Muscle layer of colon (tissue), 2 donors: Measurements from ENCODE around the gene C4BPB.

Source experiments
- H3K27ac ChIP-seq: one replicate; pipeline ENCODE4 v1.7.0; 2013; ENCODE audit warnings: low read depth, mild to moderate bottlenecking, low read length, moderate library complexity
- H3K27me3 ChIP-seq, 2 donors: one replicate each; pipeline ENCODE4 v1.7.0; 2013; ENCODE audit warnings: low read length in 2 of 2, mild to moderate bottlenecking in 2 of 2; ENCODE audit not compliant: insufficient read depth in 2 of 2, control insufficient read depth in 1 of 2
- H3K36me3 ChIP-seq: one replicate; pipeline ENCODE4 v1.7.0; 2013; ENCODE audit warnings: mild to moderate bottlenecking, low read length; ENCODE audit not compliant: insufficient read depth
- H3K4me1 ChIP-seq: one replicate; pipeline ENCODE4 v1.7.0; 2013; ENCODE audit warnings: mild to moderate bottlenecking, low read length; ENCODE audit not compliant: insufficient read depth
- H3K4me3 ChIP-seq, 2 donors: one replicate each; pipeline ENCODE4 v1.7.0; 2013; ENCODE audit warnings: low read length in 2 of 2, low read depth in 1 of 2, mild to moderate bottlenecking in 1 of 2, moderate library complexity in 1 of 2
- H3K9ac ChIP-seq: one replicate; pipeline ENCODE4 v1.7.0; 2013; ENCODE audit warnings: low read length
- H3K9me3 ChIP-seq: one replicate; pipeline ENCODE4 v1.7.0; 2013; ENCODE audit warnings: mild to moderate bottlenecking, low read length
- donor health status: abdominal sarcoma.
- donor health status: Adenocarcinoma of cecum.

C4BPB gene

DNA sequence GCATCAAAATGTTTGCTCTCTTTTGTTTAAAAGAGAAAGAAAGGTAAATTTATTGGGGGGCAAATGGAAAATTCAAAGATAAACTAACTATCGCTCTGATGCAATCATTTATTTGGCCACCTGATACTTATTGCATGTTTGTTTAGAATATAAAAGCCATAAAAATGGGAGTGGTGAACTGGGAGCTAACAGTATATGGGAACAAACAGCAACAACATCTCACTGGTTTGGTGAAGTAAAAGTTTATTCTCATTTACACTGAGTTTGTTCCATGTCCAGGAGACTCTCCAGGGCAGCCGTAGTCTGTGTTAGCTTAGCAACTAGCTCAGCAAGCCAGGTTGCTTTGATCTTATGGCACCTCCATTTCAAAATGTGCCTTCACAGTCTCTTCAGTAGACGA lies 35.7 kb downstream of the C4BPB start:
- Histone ChIP-seq H3K4me3 (no peak overlapping the region), H3K36me3 (no peaks in the 10 kb centered on the region), H3K27ac (no peak overlapping the region), H3K9me3 (peaks cover 4% of the 10 kb centered on the region), H3K9ac (no peak overlapping the region), H3K4me1 (no peaks in the 10 kb centered on the region), H3K27me3 (no peaks in the 10 kb centered on the region)

DNA sequence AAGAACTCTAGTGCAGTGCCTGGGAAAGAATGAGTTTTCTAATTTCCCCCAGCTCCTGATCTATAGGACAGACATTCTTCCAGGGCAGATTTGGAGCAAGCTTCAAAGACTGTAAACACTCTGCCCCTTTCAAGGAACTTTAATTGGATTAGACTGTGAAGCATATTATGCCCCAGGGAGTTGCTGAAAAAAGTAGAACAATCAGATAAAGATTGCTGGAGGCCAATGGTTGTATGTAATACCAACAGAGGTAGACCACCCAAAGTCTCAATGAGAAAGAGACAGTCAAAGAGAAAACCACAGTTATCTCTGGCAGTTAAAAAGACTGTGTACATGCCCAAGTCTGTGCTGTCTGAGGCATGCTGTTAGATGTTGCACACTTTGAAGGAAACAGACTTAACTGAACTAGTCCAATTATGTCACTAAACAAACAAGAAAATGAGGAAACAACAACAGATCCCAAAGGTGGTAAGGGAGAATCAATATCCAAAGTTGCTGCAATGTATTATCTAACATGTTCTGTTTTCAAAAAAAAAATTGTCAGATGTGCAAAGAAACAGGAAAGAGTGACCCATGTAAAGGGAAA lies 39.8 kb downstream of the C4BPB start:
- Histone ChIP-seq H3K9me3 (peaks cover 10% of the 10 kb centered on the region), H3K4me3 (no peak overlapping the region), H3K9ac (no peak overlapping the region), H3K4me1 (no peaks in the 10 kb centered on the region), H3K27me3 (no peaks in the 10 kb centered on the region), H3K36me3 (no peaks in the 10 kb centered on the region), H3K27ac (no peak overlapping the region)

DNA sequence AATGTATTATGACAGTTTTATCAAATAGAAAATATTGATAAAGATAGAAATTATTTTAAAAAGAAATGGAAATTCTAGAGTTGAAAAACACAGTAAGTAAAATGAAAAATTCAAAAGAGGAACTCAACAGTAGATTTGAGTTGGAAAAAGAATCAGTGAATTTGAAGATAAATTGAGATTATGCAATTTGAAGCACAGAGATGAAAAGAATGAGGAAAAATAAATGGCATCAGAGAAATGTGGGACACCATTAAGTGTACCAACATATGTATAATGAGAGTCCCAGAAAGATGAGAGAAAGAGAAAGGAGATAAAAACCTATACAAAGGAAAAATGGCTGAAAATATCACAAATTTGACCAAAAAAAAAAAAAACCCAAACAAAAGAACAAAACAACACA lies 40.4 kb downstream of the C4BPB start:
- H3K27me3 ChIP-seq: no peaks in the 10 kb centered on the region
- H3K27ac ChIP-seq: no peak overlapping the region
- no peak overlapping the region for H3K9ac ChIP-seq
- H3K4me1 ChIP-seq: no peaks in the 10 kb centered on the region
- no peak overlapping the region for H3K4me3 ChIP-seq
- H3K9me3 ChIP-seq: peaks cover 10% of the 10 kb centered on the region
- no peaks in the 10 kb centered on the region for H3K36me3 ChIP-seq

DNA sequence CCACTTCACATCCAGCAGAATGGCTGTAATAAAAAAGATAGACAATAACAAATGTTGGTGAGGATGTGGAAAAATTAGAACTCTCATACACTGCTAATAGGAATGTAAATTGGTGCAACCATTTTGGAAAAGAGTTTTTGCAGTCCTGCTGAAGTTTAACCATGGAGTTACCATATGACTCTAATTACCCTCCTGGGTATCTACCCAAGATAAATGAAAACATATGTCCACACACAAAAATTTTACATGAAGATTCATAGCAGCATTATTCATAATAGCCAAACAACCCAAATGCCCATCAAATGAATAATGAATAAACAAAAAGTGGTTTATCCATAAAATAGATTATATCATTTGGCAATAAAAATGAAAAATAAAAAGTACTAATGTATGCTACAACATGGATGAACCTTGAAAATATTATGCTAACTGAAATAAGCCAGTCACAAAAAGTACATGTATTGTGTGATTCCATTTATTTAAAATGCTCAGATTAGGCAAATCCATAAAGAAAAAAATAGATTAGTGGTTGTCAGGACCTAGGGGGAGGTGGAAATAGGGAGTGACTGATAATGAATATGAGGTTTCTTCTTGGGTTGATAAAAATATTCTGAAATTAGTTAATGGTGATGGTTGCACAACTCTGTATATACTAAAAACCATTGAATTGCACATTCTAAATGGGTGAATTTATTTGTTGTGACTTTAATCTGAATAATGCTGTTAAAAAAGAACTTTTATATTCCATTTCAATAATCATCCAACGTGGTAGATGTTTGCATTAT lies 41.8 kb downstream of the C4BPB start:
- H3K9ac ChIP-seq: no peak overlapping the region
- H3K4me1 ChIP-seq: no peaks in the 10 kb centered on the region
- no peak overlapping the region for H3K4me3 ChIP-seq
- no peaks in the 10 kb centered on the region for H3K36me3 ChIP-seq
- H3K9me3 ChIP-seq: peaks cover 10% of the 10 kb centered on the region
- no peaks in the 10 kb centered on the region for H3K27me3 ChIP-seq
- H3K27ac ChIP-seq: no peak overlapping the region

DNA sequence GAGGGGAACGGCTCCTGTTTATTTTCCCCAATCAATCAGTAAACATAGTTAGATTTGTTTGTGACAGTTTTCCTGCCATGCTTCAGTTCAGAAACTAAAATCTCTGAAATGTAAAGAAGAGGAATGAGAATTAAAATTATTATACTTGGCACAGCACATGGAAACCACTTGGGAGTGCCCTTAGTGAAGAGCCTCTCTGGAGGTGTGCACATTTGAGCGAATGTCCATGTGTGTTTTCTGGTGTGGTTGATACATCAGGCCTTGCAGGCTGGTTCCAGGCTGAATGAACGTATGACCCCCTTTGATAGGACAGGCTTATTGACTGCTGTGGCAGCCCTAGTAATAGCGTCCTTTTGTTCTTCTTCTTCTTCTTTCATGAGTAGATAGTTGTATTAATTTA lies 42.5 kb downstream of the C4BPB start:
- H3K4me1 ChIP-seq: no peaks in the 10 kb centered on the region
- H3K9ac ChIP-seq: no peak overlapping the region
- peaks cover 10% of the 10 kb centered on the region for H3K9me3 ChIP-seq
- no peaks in the 10 kb centered on the region for H3K36me3 ChIP-seq
- H3K4me3 ChIP-seq: no peak overlapping the region
- no peak overlapping the region for H3K27ac ChIP-seq
- H3K27me3 ChIP-seq: no peaks in the 10 kb centered on the region

DNA sequence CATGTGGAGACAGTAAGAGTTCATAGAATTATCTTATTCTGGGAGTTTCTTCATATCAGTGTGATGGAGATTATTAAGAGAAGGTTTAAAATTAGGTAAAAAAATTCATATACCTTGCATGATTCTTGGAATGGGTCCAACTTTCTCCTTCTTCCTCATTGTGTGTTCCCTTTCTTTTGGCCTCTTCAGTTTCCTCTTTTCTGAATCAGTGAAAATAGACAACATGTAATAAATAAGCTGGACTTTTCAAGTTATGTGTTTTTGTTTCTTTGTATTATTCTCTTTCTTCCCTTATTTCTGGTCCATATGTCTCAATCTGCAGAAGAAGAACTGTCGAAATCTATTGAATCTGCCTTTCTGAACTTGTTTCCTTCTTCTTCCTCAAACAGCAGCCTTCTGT lies 45.9 kb downstream of the C4BPB start:
- H3K27me3 ChIP-seq: no peaks in the 10 kb centered on the region
- H3K4me3 ChIP-seq: no peak overlapping the region
- no peaks in the 10 kb centered on the region for H3K4me1 ChIP-seq
- H3K9me3 ChIP-seq: peaks cover 6% of the 10 kb centered on the region
- no peak overlapping the region for H3K27ac ChIP-seq
- no peak overlapping the region for H3K9ac ChIP-seq
- no peaks in the 10 kb centered on the region for H3K36me3 ChIP-seq

DNA sequence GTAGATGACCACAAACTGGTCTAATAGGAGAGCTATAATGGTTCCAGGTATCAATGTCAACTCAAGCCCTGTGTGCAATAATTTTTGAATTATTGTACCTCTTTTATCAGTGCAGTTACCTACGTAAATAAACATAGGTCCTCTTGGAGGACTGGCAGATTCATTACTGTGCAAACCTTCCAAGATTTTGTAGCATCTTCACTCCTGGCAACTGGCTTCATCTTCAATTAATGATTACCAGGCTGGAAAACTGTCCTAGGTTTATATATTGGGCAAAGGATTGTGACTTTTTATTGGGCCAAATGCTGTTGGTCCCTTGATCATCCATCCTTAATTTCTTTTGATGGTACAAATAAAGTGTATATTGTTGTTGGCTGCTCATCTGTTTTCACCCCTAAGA lies 51.0 kb downstream of the C4BPB start:
- no peak overlapping the region for H3K4me3 ChIP-seq
- H3K4me1 ChIP-seq: no peaks in the 10 kb centered on the region
- no peak overlapping the region for H3K27ac ChIP-seq
- H3K36me3 ChIP-seq: no peaks in the 10 kb centered on the region
- no peaks in the 10 kb centered on the region for H3K27me3 ChIP-seq
- H3K9me3 ChIP-seq: no peaks in the 10 kb centered on the region
- H3K9ac ChIP-seq: no peak overlapping the region

DNA sequence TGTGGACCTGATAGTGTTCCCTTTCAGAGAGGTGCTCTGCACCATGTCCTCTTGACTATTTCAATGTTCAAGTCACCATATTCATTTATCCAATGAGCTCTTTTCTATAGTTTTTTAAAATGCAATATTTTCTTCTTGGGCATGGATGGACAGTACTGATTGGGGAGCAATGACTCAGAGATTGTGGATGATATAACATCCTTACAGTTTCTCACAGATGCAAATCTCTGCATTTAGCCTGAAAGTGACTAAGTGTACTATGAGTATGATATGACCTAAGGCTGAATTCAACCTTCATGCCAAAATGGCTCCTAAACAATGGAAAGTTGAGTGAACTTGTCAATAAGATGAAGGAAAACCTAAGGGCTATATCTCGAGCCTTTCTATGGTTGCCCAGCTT lies 51.9 kb downstream of the C4BPB start:
- Histone ChIP-seq H3K27me3 (no peaks in the 10 kb centered on the region), H3K4me1 (no peaks in the 10 kb centered on the region), H3K9ac (no peak overlapping the region), H3K4me3 (no peak overlapping the region), H3K27ac (no peak overlapping the region), H3K9me3 (no peaks in the 10 kb centered on the region), H3K36me3 (no peaks in the 10 kb centered on the region)

DNA sequence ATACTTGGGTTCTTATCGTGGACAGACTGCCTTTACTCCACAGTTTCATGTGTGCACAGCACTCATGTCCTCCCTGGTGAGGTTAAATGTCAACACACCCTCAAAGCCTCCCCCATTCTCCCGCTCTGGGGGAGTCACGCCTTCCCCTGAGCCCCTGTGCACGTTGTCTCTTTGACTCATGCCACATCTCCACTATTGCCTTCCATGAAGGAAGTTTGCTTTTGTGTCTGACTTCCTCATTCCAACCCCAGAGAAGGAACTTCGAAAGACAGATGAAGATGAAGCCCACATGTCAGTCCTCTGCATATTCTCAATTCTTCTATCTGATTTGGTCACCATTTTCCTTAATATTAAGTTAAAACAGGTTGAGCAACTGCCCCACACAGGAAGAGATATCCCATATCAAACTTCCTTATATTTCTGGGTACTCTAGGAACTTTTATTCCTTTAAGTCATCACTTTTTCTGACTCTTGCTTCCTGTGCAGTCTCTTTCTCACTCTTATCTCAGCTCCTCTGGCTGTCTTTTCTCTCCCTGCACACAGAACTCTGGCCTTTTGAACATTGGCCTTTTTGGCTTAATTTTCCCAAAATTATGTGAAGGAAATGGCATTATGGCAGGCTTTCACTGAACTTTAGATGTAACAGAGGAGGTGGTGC lies 56.9 kb downstream of the C4BPB start:
- Histone ChIP-seq H3K27ac (no peak overlapping the region), H3K4me1 (no peaks in the 10 kb centered on the region), H3K9me3 (no peaks in the 10 kb centered on the region), H3K4me3 (no peak overlapping the region), H3K36me3 (no peaks in the 10 kb centered on the region), H3K27me3 (no peaks in the 10 kb centered on the region), H3K9ac (no peak overlapping the region)
